Measurements from ENCODE around the gene ZNF513. TPM values are rescaled to one million over a fixed set of nuclear protein-coding genes. Genes with fewer than 3 reads are reported as not detected.
A peak's percentile ranks its signal among the peaks of the same experiment; 100 is the strongest.

Gene ZNF513
- polyA plus RNA-seq, 1 donor (not counting 4 experiments of a cell fraction or from before 2014, with no cell fraction given) = 8.9 TPM

DNA sequence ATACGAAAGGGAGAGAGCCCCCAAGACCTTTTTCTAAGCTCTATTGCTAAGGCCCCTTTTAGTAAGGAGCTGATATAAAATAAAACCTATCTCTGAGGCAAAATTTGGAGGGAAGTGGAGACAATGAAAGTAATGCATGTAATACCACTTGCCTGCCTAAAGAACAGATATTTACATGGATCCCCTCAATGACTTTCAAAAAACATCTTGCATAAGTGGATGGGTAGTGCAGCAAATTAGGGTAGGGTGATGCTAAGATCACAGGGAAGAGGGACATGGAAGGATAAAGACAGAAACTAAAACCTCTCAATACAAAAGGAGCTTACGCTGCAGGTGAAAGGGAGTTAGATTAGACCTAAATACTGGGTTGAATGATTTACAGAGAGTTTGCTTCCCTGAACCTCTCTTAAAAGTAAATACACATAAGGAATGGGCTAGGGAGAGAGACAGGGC lies 1.1 kb downstream of the ZNF513 start:
- H3K9me1 ChIP-seq (ENCODE audit: control insufficient read depth, extremely low read depth, insufficient read depth, low read length) = no peaks in the 10 kb centered on the region
- peaks cover 3% of the 10 kb centered on the region for H4K20me1 ChIP-seq (ENCODE audit: control insufficient read depth, extremely low read depth, insufficient read depth, low read length)
- no peak for FAIRE-seq
- no peaks in the 10 kb centered on the region for H3K9me3 ChIP-seq (ENCODE audit: control insufficient read depth, low read depth, low read length)
- DNase-seq (ENCODE audit: low read depth, low spot score) = no peak
- peaks cover 16% of the 10 kb centered on the region for H3K4me1 ChIP-seq (ENCODE audit: control insufficient read depth, extremely low read depth, insufficient read depth, low read length)
- H3K79me2 ChIP-seq (ENCODE audit: control insufficient read depth, insufficient read depth, low read length) = peaks cover 33% of the 10 kb centered on the region
- dilution Hi-C loops (cut with MboI; ENCODE audit: extremely low pct_ligation_motif_present, low sequenced_read_pairs) = no loop called here
- peak overlapping the region; percentile 91 for H3K9ac ChIP-seq (ENCODE audit: control insufficient read depth, extremely low read depth, insufficient read depth, low read length)
- peaks cover 46 to 53% of the 10 kb centered on the region in 2 experiments for H3K36me3 ChIP-seq (ENCODE audit: control insufficient read depth in 2 of 2, extremely low read depth in 1 of 2, insufficient read depth in 2 of 2, low read length in 2 of 2)
- peak overlapping the region; percentile 88 for H3K4me2 ChIP-seq (ENCODE audit: control insufficient read depth, extremely low read depth, insufficient read depth, low read depth, low read length)
- TF ChIP-seq EZH2 (IDR thresholded peaks at IDR 0.05; ENCODE audit: low read length) = no peak
- TF ChIP-seq, protein P1, sequence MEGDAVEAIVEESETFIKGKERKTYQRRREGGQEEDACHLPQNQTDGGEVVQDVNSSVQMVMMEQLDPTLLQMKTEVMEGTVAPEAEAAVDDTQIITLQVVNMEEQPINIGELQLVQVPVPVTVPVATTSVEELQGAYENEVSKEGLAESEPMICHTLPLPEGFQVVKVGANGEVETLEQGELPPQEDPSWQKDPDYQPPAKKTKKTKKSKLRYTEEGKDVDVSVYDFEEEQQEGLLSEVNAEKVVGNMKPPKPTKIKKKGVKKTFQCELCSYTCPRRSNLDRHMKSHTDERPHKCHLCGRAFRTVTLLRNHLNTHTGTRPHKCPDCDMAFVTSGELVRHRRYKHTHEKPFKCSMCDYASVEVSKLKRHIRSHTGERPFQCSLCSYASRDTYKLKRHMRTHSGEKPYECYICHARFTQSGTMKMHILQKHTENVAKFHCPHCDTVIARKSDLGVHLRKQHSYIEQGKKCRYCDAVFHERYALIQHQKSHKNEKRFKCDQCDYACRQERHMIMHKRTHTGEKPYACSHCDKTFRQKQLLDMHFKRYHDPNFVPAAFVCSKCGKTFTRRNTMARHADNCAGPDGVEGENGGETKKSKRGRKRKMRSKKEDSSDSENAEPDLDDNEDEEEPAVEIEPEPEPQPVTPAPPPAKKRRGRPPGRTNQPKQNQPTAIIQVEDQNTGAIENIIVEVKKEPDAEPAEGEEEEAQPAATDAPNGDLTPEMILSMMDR (optimal IDR thresholded peaks at IDR 0.05 in 1 of 3, IDR thresholded peaks at IDR 0.05 in 1 of 3, conservative IDR thresholded peaks at IDR 0.05 in 1 of 3; ENCODE audit: extremely low read depth in 1 of 3, insufficient read depth in 2 of 3, low read length in 3 of 3) = no peak
- peak overlapping the region; percentile 86 for H3K27ac ChIP-seq (ENCODE audit: control insufficient read depth, insufficient read depth, low read length)
- peak overlapping the region; percentile 75 to 94 (median 94) for H3K4me3 ChIP-seq (ENCODE audit: control insufficient read depth in 2 of 3, extremely low read depth in 1 of 3, insufficient read depth in 2 of 3, low read depth in 1 of 3, low read length in 3 of 3)
- H2AFZ ChIP-seq (ENCODE audit: control insufficient read depth, low read length) = no peak overlapping the region
- H3K27me3 ChIP-seq (ENCODE audit: control insufficient read depth, extremely low read depth, insufficient read depth, low read length) = no peaks in the 10 kb centered on the region

DNA sequence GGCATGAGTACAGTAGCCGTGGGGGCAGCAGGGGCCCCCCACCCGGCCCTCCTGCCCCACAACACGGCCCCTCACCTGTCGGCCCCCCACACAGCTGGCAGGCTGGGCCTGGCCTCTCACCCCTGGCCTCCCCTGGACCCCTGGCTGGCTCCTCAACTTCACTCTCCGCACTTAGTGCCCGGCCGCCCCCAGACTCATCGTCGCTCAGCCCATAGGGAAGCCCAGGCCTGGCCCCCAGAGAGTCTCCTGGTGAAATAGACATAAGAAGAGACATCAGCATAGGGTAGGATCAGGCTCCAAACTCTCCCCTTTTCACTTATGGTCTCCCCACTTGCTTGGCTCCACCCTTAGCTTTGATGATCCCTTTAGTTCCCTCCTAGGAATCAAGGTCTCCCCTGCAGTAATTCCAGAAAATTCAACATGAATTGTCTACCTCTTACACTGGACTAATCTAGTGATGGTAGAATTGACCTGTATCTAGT lies 1.7 kb downstream of the ZNF513 start:
- TF ChIP-seq, protein P1 (optimal IDR thresholded peaks at IDR 0.05 in 1 of 3, IDR thresholded peaks at IDR 0.05 in 1 of 3, conservative IDR thresholded peaks at IDR 0.05 in 1 of 3; ENCODE audit: extremely low read depth in 1 of 3, insufficient read depth in 2 of 3, low read length in 3 of 3) = no peak
- TF ChIP-seq EZH2 (IDR thresholded peaks at IDR 0.05; ENCODE audit: low read length) = no peak
- peaks cover 36% of the 10 kb centered on the region for H3K79me2 ChIP-seq (ENCODE audit: control insufficient read depth, insufficient read depth, low read length)
- no peaks in the 10 kb centered on the region for H3K27me3 ChIP-seq (ENCODE audit: control insufficient read depth, extremely low read depth, insufficient read depth, low read length)
- no peak overlapping the region for H3K4me3 ChIP-seq (ENCODE audit: control insufficient read depth in 2 of 3, extremely low read depth in 1 of 3, insufficient read depth in 2 of 3, low read depth in 1 of 3, low read length in 3 of 3)
- H3K27ac ChIP-seq (ENCODE audit: control insufficient read depth, insufficient read depth, low read length) = no peak overlapping the region
- H2AFZ ChIP-seq (ENCODE audit: control insufficient read depth, low read length) = no peak overlapping the region
- no peaks in the 10 kb centered on the region for H3K9me3 ChIP-seq (ENCODE audit: control insufficient read depth, low read depth, low read length)
- H3K36me3 ChIP-seq (ENCODE audit: control insufficient read depth in 2 of 2, extremely low read depth in 1 of 2, insufficient read depth in 2 of 2, low read length in 2 of 2) = peaks cover 47 to 55% of the 10 kb centered on the region in 2 experiments
- dilution Hi-C loops (cut with MboI; ENCODE audit: extremely low pct_ligation_motif_present, low sequenced_read_pairs) = no loop called here
- H4K20me1 ChIP-seq (ENCODE audit: control insufficient read depth, extremely low read depth, insufficient read depth, low read length) = peaks cover 3% of the 10 kb centered on the region
- H3K4me2 ChIP-seq (ENCODE audit: control insufficient read depth, extremely low read depth, insufficient read depth, low read depth, low read length) = peak overlapping the region; percentile 88
- H3K4me1 ChIP-seq (ENCODE audit: control insufficient read depth, extremely low read depth, insufficient read depth, low read length) = peaks cover 16% of the 10 kb centered on the region
- H3K9ac ChIP-seq (ENCODE audit: control insufficient read depth, extremely low read depth, insufficient read depth, low read length) = no peak overlapping the region
- DNase-seq (ENCODE audit: low read depth, low spot score) (no peak), FAIRE-seq (no peak)
- no peaks in the 10 kb centered on the region for H3K9me1 ChIP-seq (ENCODE audit: control insufficient read depth, extremely low read depth, insufficient read depth, low read length)

All from keratinocyte (primary cell).